Ureter (tissue), 1 donor: ENCODE data around the gene AKAP13. TPM values are rescaled to one million over a fixed set of nuclear protein-coding genes. Genes with fewer than 3 reads are reported as not detected.

Experiments used
- DNase-seq: peaks from one replicate; pipeline ENCODE4 v3.0.0-alpha.2; 2020; ENCODE audit warnings: low spot score
- total RNA-seq: library from RNA; stranded (reverse); gene quantifications from one replicate; pipeline ENCODE4 v1.2.4, GENCODE V29; 2023
- donor health status: DM: yes; HTN: yes; CAD: no.

AKAP13 gene
- total RNA-seq, 1 donor from 2014 or later, result 264 TPM

DNA sequence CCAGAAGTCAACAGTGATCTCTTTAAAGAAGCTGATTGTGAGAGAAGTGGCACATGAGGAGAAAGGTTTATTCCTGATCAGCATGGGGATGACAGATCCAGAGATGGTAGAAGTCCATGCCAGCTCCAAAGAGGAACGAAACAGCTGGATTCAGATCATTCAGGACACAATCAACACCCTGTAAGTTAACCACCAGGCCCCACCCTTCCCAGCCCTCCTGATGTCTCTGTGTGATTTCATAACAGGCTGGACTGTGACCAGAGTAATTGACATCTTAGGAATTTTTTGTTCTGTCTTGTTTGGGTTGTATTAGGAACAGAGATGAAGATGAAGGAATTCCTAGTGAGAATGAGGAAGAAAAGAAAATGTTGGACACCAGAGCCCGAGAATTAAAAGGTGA, 346.7 kb downstream of the AKAP13 start:
- no peak for DNase-seq

DNA sequence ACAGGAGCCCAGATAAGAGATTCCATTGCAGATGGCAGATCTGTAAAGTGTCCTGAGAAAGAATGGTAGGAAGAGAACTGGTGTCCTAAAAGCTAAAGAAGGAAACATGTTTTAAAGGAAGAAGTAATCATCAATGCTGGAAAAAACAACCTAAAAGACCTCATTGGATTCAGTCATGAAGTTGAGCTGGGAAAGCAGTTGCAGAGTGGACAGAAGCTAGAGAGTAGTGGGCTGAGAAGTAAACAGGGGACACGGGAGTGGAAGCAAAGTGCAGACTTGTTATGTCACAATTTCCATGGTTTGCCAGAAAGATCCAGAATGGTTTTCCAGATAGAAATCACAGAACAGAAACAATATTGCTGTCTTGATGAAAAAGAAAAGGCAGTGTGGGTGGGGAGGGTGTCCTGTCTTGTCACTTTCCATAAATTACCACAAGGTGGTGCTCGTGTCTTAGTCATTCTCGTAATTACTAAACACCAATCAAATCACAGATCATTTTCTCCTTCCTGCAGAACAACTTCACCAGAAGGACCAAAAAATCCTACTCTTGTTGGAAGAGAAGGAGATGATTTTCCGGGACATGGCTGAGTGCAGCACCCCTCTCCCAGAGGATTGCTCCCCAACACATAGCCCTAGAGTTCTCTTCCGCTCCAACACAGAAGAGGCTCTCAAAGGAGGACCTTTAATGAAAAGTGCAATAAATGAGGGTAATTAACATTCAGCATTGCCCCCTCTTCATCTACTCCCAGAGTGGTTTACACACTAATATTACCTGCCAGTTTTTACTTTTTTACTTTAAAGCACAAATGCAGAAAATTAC, 349.8 kb downstream of the AKAP13 start:
- no peak for DNase-seq

DNA sequence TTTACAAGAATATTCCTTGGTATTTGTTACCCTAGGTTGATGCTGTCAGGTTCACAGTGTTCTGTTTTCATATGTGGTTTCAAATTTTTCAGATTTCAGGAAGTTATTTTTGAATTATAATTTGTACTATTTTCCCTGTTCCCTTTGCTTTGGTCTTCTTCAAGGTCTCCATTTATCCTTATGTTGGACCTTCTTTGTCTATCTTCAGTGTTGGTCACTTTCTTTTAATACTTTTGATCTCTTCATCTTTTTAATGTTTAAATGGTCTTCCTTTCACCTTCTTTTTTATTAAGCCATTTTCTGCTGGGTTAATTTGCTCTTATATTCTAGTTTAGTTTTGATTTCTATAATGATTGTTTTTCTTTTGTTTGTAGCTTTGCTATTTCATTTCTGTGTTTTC, 353.0 kb downstream of the AKAP13 start:
- no peak for DNase-seq

DNA sequence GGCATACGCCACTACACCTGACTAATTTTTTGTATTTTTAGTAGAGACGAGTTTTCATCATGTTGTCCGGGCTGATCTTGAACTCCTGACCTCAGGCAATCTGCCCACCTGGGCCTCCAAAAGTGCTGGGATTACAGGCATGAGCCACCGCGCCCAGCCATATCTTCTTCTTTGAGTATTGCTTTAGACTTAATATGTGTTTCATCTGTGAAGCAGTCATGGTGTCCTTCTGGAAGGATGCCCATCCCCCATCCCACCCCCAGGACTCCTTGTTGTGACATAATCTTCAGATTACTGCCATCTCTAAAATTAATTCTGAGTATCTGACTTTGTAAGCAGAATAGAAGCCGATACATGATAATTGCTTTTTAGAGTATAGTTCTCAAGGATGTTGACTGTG, 356.7 kb downstream of the AKAP13 start:
- DNase-seq, result no peak

DNA sequence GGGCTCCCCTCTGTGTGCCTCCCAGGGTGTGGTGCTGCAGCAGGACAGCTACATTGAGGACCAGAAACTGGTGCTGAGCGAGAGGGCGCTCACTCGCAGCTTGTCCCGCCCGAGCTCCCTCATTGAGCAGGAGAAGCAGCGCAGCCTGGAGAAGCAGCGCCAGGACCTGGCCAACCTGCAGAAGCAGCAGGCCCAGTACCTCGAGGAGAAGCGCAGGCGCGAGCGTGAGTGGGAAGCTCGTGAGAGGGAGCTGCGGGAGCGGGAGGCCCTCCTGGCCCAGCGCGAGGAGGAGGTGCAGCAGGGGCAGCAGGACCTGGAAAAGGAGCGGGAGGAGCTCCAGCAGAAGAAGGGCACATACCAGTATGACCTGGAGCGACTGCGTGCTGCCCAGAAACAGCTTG, 360.6 kb downstream of the AKAP13 start:
- DNase-seq, result peak; percentile 30

DNA sequence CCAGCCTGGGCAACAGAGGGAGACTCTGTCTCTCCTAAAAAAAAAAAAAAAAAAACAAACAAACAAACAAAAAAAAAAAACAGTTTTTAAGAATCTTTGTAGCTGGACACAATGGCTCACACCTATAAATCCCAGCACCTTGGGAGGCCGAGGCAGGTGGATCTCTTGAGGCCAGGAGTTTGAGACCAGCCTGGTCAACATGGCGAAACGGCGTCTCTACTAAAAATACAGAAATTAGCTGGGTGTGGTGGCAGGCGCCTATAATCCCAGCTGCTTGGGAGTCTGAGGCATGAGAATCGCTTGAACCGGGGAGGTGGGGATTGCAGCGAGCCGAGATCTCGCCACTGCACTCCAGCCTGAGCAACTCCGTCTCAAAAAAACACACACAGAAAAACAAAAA, 361.3 kb downstream of the AKAP13 start:
- peak; percentile 38 for DNase-seq

DNA sequence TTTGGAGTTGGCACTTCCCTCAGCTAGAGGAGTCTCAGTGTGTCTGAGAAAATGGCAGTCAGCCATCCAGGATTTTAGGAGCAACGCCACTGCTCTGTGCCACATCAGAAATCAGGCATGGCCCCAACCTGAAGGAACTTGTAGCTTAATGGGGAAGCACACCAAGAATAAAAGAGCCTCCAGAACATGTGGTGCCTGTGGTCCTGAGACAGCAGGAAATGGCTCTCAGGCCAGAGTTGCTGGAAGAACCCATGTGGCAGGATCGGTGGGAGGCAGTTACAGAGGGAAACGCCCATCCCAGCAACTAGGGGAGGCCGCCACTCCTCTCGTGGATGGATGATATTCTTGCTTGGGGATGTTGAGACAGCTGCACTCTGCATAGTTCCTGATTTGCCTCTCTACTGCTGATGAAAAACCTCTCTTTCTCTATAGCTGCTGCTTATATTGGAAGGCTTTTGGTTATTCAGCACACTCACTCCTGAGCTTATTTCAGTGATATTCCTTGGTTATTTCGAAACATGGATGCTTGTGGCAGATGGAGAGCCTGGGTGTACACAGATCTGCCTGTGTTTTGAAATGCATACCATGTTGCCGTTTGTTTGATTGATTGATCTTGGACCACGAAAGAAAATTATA, 361.9 kb downstream of the AKAP13 start:
- DNase-seq, result peak; percentile 36

DNA sequence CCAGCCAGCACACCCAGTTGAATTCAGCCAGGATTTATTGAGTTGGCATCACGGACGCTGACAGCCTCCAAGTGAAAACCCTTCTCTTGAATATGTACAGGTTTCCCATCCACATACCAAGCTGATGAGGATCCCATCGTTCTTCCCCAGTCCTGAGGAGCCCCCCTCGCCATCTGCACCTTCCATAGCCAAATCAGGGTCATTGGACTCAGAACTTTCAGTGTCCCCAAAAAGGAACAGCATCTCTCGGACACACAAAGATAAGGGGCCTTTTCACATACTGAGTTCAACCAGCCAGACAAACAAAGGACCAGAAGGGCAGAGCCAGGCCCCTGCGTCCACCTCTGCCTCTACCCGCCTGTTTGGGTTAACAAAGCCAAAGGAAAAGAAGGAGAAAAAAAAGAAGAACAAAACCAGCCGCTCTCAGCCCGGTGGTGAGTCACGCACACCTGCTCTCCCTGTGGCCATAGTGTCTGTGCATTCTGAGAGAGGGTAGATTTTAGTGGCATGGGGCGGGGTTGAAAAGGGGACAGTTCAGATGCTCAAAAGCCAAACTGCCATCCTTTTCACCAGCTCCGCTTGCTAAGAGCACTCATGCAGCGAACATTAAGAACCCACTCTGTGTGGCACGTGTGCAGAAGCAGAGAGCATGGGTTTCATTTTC, 363.1 kb downstream of the AKAP13 start:
- DNase-seq, result peak; percentile 37

DNA sequence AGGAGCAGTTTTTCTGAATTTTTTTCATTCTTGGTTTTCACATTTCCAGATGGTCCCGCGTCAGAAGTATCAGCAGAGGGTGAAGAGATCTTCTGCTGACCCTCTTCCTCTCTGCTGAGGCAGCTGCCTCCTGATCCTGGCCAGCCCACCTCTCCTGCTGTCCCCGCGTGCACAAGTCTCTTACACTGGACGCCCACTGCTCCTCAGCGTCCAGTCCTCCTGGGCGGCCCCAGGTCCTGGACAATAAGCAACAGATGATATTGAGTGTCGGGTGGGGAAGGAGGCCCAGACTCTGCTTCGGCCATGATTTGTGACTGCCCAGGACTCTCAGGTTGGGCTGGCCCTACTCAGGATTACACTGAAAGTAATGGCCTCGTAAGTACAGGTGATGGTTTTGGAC, 364.2 kb downstream of the AKAP13 start:
- peak; percentile 28 for DNase-seq

DNA sequence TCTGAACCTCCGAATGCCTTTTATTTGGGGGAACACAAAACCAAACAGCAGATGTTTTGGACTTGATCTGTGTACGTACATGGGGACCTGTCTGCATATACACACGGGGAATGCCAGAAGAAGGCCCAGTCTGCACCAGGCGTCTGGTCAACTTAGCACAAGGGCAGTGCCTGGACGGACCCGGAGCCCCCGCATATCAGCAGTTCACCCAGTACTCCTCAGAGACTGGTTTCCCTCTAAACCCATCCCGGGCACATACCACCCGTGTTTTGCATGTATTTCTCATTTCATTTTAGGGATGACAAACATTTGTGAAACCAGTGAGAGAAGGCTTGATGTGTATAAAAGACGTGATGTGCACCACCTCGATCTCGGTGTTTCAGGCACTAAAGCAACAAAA, 364.6 kb downstream of the AKAP13 start:
- peak; percentile 37 for DNase-seq

DNA sequence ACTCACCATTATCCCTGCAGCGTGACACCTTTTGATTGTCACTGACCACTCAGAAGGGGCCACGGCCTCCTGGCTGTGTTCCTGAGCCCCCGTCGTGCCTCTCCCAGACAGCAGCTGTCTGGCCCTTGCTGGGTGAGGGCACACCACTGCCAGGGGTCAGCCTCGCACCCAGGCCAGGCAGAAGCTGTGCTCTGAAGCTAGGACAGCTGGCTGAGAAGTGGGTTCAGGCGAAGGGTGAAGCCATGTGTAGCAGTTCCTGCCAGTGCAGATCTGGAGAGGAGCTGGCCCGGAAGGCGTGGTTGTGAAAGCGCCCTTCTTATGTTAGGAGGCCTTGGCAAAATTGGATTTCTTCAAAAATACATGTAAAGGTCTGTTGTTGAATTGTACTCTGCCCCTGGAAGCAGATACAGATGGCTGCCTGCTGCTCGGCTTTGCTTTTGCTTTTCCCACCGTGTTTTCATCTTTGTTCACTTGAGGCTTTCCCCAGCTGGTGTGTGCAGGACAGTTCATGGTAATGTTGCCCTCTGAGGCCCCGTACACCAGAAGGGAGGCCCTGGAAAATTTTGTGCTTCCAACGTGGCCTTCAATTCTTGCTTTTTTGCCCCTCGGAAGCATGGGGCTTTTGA, 365.2 kb downstream of the AKAP13 start:
- peak; percentile 38 for DNase-seq

DNA sequence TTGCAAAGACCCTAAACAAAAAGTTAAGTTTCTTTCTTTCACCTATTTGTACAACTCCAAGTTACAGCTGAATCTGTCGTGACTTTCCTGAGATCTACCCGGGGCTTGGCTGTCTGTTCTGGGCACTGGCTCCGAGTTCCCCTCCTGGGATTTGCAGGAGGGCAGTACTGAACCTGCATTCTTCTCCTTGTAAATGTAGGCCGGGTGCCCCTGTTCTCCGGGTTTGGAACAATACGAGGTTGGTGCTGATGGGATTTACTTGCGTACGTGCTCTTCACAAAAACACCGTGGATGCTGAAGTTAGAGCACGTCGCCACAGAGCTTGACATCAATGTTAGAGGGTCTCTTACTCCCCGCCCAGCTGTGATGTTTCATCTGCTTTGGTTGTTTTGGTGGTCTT, 366.2 kb downstream of the AKAP13 start:
- no peak for DNase-seq

DNA sequence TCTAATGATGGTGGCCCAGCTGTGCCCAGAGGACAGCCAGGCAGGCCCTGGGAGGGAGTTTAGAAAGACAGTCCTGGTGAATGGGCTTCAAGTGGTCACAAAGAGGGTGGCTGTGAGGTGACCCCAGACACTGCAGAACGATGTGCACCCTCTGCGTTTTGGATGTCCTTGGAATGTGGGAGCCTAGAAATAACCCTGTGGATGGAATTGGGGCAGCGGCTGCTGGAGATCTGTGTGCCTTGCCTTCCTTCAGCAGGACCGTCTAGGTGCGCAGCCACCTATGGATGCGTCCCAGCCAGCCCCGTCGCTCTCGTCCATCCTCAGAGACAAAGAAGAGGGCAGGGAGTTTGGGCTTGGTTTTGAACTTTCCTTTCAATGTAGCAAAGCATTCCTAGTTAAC, 367.8 kb downstream of the AKAP13 start:
- DNase-seq, result no peak

DNA sequence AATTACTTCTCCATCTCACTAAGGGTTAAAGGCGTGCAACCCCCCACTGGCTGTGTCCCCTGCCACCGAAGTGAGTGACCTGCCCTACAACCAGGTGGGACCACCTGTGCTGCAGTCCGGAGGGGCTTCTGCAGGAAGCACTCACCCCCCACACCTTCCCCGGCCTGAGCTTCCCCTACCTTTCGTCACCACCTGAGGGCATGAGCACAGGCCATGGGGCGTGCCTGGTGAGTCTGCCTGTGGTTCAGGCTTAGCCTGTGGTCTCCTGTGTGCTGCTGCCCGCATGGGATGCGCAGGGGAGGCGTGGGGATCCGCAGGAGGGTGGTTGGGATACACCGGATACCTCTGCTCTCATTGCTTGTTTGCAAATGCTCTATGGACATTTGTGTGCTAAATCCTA, 368.3 kb downstream of the AKAP13 start:
- no peak for DNase-seq

DNA sequence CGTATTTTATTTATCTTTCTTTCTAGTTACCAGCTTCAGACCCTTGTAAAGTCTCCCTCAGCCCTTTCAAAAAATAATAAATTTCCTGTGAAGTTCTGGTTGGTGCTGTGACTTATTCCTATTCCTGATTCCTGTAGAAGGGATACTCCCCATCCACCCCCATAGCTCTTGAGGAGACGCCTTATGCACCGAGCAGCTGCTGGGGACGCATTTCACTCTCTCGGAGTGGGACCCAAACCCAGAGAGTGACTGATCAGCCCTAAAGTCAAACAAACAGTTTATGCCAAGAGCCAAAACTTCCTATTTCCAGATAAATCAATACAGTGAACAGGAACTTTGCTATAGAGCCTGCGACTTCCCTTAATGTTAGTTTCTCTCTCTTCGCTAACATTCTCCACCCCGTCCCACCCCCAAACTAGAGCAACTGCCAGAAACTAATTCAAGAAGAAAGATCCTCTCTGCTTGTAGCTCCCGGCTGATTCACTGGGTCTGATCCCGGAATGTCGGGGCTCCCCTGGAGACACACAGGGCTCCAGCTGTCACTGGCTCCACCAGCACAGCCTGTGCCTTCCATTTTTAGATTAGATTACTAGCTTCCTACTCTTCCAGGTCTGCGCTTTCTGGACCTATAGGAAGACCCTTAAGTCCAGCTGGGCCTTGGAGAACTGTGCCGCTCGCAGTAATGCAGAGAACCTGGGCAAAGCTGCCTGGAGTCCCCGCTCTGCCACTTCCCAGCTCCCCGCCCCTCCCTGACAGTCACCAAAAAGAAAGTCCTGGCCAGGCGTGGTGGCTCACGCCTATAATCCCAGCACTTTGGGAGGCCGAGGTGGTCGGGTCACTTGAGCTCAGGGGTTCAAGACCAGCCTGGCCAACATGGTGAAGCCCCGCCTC, 369.1 kb downstream of the AKAP13 start:
- DNase-seq, result no peak

DNA sequence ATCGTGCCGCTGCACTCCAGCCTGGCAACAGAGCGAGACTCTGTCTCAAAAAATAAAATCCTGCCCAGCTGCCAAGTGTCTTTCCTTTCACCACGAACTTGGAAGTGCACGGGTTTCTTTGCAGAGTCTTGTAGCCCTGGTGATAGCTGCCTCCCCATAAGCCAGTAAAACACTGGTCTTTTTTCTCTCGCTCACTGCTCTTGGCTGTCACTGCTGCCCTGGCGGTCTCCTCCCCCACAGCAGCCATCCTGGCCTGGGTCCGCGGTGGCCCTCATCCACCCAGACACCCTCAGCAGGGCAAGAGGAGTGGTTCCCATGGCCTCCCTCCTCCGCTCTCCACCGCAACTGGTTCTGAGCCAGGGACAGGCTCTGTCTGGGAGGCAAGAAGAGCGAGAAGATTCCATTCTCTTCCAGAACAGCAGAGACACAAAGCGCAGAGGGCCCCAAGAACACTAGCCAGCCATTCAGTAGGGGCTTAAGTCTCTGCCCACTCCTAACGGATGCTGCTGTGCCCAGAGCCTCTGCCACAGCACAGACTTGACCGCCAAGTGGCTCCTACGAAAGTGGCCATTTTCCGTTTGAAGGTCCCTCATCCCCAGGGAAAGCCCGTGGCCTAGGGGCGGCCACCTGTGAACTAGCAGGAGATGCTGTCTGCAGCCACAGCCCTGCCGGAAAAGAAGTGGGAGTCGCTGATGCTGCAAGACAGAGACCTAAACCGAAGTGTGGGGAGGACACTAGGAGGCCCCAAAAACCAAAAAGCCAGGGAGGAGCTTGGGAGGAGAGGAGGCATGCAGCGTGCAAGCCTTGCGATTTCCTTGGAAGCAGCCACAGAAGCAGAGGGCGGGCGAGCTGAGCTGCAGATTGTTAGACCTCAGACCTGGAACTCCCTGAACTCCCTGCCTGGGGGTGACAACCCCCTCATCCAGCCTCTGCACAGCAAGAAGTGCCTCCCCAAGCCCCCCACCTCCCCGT, 370.2 kb downstream of the AKAP13 start:
- DNase-seq, result peak; percentile 73

DNA sequence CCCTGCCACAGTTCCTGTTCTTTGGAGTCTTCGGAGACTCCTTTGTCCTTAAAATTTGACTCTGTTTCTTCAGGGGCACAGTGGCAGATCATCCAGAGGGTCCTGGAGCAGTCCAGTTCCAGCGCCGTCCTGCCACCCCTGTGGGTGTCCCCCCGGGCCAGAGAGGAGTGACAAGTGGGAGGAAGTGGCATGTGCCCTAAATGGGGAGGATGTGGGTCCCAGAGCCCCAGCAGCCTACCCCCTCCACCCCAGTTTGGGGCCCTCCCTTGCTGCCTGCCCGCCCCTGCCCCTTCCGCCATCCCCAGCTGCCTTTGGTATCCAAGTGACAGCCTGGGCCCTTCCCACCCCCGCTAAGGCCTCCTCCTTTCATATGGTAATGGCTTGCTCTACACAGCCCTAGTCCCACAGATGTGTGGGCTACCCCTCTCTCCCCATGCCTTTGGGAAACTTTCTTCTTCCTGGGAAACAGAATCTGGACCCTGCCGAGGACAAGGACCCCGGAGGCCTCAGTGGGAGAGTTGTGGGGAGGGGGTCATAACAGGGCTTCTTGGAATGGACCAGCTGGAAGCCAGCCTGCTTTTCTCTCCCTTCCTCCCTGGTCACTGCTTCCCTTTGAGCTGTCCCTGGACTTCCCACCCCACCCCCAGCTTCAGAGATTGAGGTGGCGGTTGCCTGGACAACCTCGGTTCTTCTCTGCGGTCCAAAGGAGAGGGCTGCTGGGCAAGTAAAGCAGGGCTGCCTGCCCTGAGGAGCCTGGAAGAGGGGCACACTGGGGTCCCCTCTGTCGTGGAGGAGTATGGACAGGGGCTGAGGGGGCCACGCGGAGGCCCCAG, 371.1 kb downstream of the AKAP13 start:
- no peak for DNase-seq

DNA sequence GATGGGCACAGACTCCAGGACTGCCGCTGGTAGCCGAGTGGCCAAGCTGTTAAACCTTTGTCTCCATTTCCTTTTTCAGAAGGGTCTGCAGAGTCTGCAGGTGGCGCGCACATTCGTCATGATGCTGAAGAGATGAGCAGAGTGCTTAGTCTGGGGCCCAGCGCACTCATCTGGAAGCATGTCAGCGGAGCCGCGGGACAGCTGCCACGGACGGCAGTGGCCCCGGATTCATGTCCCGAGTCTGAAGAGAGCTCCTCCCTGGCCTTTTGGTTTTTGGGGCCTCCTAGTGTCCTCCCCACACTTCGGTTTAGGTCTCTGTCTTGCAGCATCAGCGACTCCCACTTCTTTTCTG, 371.7 kb downstream of the AKAP13 start:
- DNase-seq, result no peak

DNA sequence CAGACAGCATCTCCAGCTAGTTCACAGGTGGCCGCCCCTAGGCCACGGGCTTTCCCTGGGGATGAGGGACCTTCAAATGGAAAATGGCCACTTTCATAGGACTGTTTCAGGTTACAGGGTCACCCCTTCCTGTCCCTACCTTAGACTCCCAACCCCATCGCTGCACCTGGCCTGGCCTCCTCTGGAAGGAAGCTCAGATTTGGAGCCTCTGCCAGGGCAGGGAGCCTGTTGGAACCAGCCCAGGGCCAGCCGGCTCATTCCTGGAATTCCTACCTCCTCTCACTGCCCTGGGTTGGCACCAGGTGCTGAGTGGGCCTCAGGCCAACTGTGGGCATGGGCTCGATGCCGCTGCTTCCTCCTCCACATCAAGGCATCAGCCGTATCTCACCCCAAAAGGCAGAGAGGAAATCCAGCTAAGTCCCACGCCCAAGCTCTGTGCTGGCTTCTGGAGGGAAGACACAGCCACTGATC, 372.1 kb downstream of the AKAP13 start:
- peak; percentile 67 for DNase-seq
